Measurements from ENCODE around the gene CDKL4.
"Not testable (repeated sequence)": the region's sequence is repeated elsewhere in the genome, so short reads cannot be mapped to it uniquely, and the experiment has no call there.

CDKL4 gene

GRCh38 chr2:39146630-39147029 lies 97.1 kb downstream of the CDKL4 start:
- H3K27ac ChIP-seq, result no peak overlapping the region

DNA sequence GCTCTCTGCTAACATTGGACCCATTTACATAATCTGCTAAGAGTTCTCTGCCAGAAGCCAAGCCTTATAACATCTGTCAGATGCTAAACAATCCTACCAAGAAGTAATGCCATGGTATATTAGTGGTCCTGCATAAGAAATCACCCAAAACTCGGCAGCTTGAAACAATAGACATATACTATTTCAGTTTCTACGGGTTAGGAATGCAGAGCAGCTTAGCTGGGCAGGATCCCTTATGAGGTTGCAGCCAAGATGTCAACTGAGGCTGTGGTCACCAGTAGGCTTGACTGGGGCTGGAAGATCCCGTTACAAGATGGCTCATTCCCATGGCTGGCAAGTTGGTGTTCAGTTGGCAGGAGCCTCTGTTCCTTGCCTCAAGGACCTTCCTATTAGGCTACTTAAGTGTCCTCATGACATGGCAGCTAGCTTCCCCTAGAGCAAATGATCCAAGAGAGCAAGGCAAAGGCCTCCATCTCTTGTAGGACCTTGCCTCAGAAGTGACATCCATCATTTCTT lies 97.8 kb downstream of the CDKL4 start:
- no peak overlapping the region for H3K9ac ChIP-seq (ENCODE audit: insufficient read length)
- no peaks in the 10 kb centered on the region for H3K9me3 ChIP-seq (ENCODE audit: low read depth, low read length)
- H3K4me3 ChIP-seq, result no peak overlapping the region
- no peak for TF ChIP-seq POLR2AphosphoS5 (IDR thresholded peaks at IDR 0.05; ENCODE audit: borderline replicate concordance, low read depth, low read length)
- TF ChIP-seq FOXP2 (optimal IDR thresholded peaks at IDR 0.05; ENCODE audit: control extremely low read depth, extremely low read length, insufficient read depth), result no peak
- TF ChIP-seq EZH2 (IDR thresholded peaks at IDR 0.05), result no peak
- no peak for DNase-seq (ENCODE audit: low read depth, low spot score)
- H3K27ac ChIP-seq, result 0 out of 2 replicates have a peak overlapping the region, but pooled peaks have one; percentile 6
- H3K36me3 ChIP-seq (ENCODE audit: insufficient read depth, low read length), result no peaks in the 10 kb centered on the region

More at GRCh38 chr2:39146630-39147029, 97.1 kb downstream of the CDKL4 start:
- no peaks in the 10 kb centered on the region for H3K9me3 ChIP-seq (ENCODE audit: low read depth, low read length)
- H3K9ac ChIP-seq (ENCODE audit: insufficient read length), result no peak overlapping the region
- H3K36me3 ChIP-seq (ENCODE audit: insufficient read depth, low read length), result no peaks in the 10 kb centered on the region
- no peak overlapping the region for H3K4me3 ChIP-seq
- no peak for DNase-seq (ENCODE audit: low read depth, low spot score)
- TF ChIP-seq FOXP2 (optimal IDR thresholded peaks at IDR 0.05; ENCODE audit: control extremely low read depth, extremely low read length, insufficient read depth) (no peak), EZH2 (IDR thresholded peaks at IDR 0.05) (no peak), POLR2AphosphoS5 (IDR thresholded peaks at IDR 0.05; ENCODE audit: borderline replicate concordance, low read depth, low read length) (no peak)

DNA sequence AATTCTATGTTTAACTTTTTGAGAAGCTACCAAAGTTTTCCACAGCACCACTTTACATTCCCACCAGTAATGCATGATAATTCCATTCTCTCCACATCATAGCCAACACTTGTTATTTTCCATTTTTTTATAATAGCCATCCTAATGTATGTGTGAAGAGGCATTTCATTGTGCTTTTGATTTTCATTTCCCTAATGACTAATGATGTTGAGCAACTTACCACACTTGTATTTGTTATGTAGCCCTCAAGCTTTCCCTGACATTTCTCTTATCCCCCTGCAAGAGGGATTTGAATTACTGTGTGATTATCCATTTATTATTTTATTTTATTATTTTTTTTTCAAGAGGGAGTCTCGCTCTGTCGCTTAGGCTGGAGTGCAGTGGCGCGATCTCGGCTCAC lies 99.4 kb downstream of the CDKL4 start:
- TF ChIP-seq FOXP2 (optimal IDR thresholded peaks at IDR 0.05; ENCODE audit: control extremely low read depth, extremely low read length, insufficient read depth) (no peak), POLR2AphosphoS5 (IDR thresholded peaks at IDR 0.05; ENCODE audit: borderline replicate concordance, low read depth, low read length) (no peak), EZH2 (IDR thresholded peaks at IDR 0.05) (no peak)
- H3K9ac ChIP-seq (ENCODE audit: insufficient read length), result no peak overlapping the region
- no peaks in the 10 kb centered on the region for H3K36me3 ChIP-seq (ENCODE audit: insufficient read depth, low read length)
- no peak for DNase-seq (ENCODE audit: low read depth, low spot score)
- no peak overlapping the region for H3K27ac ChIP-seq
- no peak overlapping the region for H3K4me3 ChIP-seq
- no peaks in the 10 kb centered on the region for H3K9me3 ChIP-seq (ENCODE audit: low read depth, low read length)

DNA sequence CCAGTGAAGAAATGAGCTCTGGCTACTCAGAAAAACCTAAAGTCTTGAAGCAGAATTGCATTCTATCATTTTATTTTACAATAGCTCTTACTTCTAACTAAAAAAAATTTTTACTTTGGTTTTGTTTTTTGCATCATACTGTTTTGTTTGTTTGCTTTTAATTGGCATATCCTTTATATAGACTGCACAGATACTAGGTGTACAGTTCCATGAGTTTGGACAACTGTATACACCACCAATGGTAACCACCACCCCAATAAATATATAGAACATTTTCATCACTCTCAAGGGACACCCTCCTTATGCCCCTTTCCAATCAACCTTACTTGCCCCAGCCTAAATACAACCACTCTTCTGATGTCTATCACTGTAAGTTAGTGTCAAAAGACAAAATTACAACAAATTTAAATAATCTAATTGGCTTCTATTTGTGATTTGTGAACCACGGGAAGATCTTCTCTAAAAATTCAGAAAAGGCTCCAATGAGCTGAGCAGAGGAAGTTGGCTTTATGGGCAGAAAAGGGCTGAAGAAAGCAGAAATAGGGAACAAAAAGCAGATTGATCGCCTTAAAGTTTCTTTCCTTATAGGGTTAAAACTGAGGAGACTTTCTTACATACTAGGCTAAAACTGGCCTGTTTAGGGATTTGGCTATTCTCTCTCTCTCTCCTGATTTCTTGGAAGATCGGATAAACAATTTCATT lies 100.7 kb downstream of the CDKL4 start:
- H3K27ac ChIP-seq, result peak overlapping the region; percentile 78

DNA sequence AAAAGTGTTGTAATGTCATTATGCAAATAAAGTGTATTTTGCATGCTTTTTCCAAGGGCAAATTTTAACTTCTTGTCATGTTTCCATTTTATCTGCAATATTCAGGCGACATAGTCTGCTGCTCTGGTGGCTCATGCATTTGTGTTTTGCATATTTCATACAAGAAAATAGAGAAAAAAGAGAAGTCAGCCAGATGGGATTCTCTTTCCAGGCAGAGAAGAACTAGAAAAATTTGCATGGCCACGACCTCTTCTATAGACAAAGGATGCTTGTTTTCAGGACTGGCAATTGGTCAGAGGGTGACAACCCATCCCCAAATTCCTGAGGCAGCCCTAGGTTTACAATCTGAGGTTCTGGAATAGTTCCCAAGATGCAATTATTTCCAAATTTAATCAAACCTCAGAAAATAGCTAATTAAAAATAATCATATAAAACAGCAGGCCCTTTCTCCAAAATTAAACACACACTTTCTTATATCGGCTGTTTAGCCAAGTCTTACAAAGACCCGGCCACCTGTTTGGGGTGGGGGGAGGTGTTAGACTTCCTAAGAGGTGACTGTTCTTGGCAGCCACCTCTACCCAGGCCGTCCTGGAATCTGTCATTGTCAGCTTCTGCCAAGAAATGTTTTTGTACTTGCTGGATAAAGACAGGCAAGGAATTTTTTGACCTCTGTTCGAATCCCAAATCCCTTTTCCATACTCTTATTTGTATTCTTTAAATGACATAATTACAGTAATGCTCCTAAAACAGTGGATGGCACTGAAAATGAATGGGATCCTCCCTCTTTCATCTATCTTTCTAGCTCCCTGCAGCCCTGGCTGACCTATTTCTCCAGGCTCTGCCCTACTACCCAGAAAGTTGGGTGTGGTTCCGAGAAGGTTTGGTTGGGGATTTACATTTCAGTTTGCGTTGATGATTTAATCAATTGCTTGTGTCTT lies 102.2 kb downstream of the CDKL4 start:
- TF ChIP-seq EZH2 (IDR thresholded peaks at IDR 0.05), result no peak
- no peak for TF ChIP-seq POLR2AphosphoS5 (IDR thresholded peaks at IDR 0.05; ENCODE audit: borderline replicate concordance, low read depth, low read length)
- no peak for TF ChIP-seq FOXP2 (optimal IDR thresholded peaks at IDR 0.05; ENCODE audit: control extremely low read depth, extremely low read length, insufficient read depth)
- Histone ChIP-seq H3K27ac (peak overlapping the region; percentile 98), H3K4me3 (peak overlapping the region; percentile 35; the same call in 1 of the 2 replicates), H3K9me3 (ENCODE audit: low read depth, low read length) (no peaks in the 10 kb centered on the region), H3K9ac (ENCODE audit: insufficient read length) (peak overlapping the region; percentile 21), H3K36me3 (ENCODE audit: insufficient read depth, low read length) (no peaks in the 10 kb centered on the region)
- no peak for DNase-seq (ENCODE audit: low read depth, low spot score)

More for the DNA sequence above, 100.7 kb downstream of the CDKL4 start:
- H3K36me3 ChIP-seq (ENCODE audit: insufficient read depth, low read length), result no peaks in the 10 kb centered on the region
- no peak overlapping the region for H3K4me3 ChIP-seq
- DNase-seq (ENCODE audit: low read depth, low spot score), result no peak
- H3K9ac ChIP-seq (ENCODE audit: insufficient read length), result peak overlapping the region; percentile 43
- TF ChIP-seq FOXP2 (optimal IDR thresholded peaks at IDR 0.05; ENCODE audit: control extremely low read depth, extremely low read length, insufficient read depth) (no peak), EZH2 (IDR thresholded peaks at IDR 0.05) (no peak), POLR2AphosphoS5 (IDR thresholded peaks at IDR 0.05; ENCODE audit: borderline replicate concordance, low read depth, low read length) (no peak)
- no peaks in the 10 kb centered on the region for H3K9me3 ChIP-seq (ENCODE audit: low read depth, low read length)

- H3K36me3 ChIP-seq (ENCODE audit: insufficient read depth, low read length); H3K9ac ChIP-seq (ENCODE audit: insufficient read length); DNase-seq (ENCODE audit: low read depth, low spot score); H3K9me3 ChIP-seq (ENCODE audit: low read depth, low read length): not testable (repeated sequence)
- Histone ChIP-seq H3K27ac (peak overlapping the region; percentile 98), H3K4me3 (peak overlapping the region; percentile 35; the same call in 1 of the 2 replicates)
Measured at GRCh38 chr2:39140948-39141333, 102.8 kb downstream of the CDKL4 start.

DNA sequence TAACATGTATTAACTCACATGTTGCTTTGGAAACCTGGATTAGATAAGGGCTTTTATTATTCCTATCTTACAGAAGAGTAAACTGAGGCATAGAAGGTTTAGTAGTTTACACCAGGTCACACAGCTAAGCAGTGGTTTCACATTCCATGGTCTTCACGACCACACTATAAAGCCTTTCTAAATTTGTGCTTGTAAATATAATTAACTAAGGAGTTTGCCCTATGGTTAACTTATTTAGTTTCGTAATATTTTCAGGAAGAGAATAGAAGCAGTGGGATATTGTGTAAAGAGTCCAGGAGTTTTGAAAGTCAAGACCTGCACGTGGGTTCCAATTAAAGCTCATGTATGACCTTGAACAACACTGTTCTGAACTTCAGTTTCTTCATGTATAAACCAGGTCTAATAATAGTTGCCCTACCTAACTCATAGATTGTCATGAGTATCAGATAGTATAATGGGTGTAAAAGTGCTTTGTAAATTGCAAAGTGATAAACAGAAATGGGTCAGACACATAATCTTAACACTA lies 103.4 kb downstream of the CDKL4 start:
- H3K9me3 ChIP-seq (ENCODE audit: low read depth, low read length), result no peaks in the 10 kb centered on the region
- H3K27ac ChIP-seq, result peak overlapping the region; percentile 98
- peak overlapping the region; percentile 61 for H3K4me3 ChIP-seq
- TF ChIP-seq FOXP2 (optimal IDR thresholded peaks at IDR 0.05; ENCODE audit: control extremely low read depth, extremely low read length, insufficient read depth) (no peak), POLR2AphosphoS5 (IDR thresholded peaks at IDR 0.05; ENCODE audit: borderline replicate concordance, low read depth, low read length) (no peak), EZH2 (IDR thresholded peaks at IDR 0.05) (no peak)
- H3K36me3 ChIP-seq (ENCODE audit: insufficient read depth, low read length), result no peaks in the 10 kb centered on the region
- peak overlapping the region; percentile 76 for H3K9ac ChIP-seq (ENCODE audit: insufficient read length)
- no peak for DNase-seq (ENCODE audit: low read depth, low spot score)
